Measurements from ENCODE around the gene CD47.

- TF ChIP-seq EZH2 (IDR thresholded peaks at IDR 0.05) = no peak
- no peak for TF ChIP-seq POLR2AphosphoS5 (IDR thresholded peaks at IDR 0.05; ENCODE audit: borderline replicate concordance, low read depth, low read length)
Observed at GRCh38 chr3:108092501-108092900, 1.7 kb upstream of the CD47 start.
